Measurements from ENCODE around the gene QSOX1.

QSOX1 gene

DNA sequence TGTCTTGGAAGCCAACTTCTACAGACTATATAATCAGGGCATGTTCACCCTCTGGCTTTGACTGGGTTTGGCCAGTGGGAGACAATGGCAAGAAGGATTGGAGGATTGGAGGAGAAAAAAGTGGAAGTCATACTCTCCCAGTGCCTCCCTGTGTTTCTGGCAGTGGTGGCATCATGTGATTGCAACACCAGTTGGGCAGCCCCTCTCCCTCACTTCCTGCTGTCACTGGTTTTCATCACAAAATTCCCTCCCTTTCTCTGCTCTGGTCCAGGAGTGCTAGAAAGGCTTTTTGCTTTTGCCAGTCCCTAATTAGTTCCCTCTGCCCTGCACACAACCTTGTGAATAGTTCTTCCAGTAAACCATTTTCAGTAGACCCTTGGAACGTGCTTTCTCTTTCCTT, 3.7 kb upstream of the QSOX1 start:
- no peak for DNase-seq (ENCODE audit: extremely low read depth in 1 of 2, low read depth in 1 of 2)

GRCh38 chr1:180151508-180151907, 3.2 kb upstream of the QSOX1 start:
- no peak for DNase-seq (ENCODE audit: extremely low read depth in 1 of 2, low read depth in 1 of 2)

- no peak for DNase-seq (ENCODE audit: extremely low read depth in 1 of 2, low read depth in 1 of 2)
Measured at GRCh38 chr1:180152588-180152987, 2.1 kb upstream of the QSOX1 start.

DNA sequence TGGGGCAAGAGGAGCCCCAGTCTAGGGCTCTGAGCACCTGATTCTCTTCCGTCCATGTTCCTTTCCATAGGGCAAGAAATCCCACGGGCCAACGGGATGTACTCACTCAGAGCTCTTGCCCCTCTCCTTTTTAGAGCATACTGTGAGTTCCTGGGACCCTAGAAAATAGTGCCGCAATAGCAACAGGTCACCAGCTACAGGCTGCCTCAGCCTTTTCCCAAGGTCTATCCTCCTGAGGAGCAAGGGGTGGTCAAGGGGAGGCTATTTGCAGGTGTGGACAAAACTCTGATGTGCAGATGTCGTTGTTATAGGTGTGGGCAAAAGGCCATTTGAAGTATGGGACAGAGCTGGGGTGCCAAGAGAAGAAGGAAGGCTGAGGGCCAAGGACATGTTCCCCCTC, 1.6 kb upstream of the QSOX1 start:
- DNase-seq (ENCODE audit: extremely low read depth in 1 of 2, low read depth in 1 of 2) = no peak

GRCh38 chr1:180154003-180154324, 705 bp upstream of the QSOX1 start:
- DNase-seq (ENCODE audit: extremely low read depth in 1 of 2, low read depth in 1 of 2) = no peak

DNA sequence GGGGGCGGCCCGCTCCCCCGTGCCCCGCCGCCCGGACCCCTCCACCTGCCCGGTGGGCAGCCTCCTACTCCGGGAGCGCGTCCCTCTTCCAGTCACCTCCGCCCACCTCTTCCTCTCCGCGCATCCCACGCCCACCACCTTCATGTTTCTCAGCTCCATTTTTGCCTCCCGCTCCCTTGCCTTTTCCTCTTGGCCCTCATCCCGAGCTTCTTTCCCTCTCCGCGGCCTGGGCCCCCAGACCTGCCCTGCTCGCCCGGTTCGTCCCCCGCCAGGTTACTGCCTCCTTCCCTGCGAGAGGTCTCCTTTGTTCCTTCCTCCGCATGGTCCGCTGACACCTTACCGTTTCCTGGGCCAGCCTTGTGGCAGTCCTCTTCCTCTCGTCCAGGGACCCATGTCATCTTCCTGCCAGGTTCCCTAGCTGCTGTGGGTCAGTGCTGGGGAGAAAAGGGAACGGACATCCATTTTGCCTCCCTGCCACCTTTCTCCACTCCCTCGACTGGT, 563 bp downstream of the QSOX1 start:
- no peak for DNase-seq (ENCODE audit: extremely low read depth in 1 of 2, low read depth in 1 of 2)

DNA sequence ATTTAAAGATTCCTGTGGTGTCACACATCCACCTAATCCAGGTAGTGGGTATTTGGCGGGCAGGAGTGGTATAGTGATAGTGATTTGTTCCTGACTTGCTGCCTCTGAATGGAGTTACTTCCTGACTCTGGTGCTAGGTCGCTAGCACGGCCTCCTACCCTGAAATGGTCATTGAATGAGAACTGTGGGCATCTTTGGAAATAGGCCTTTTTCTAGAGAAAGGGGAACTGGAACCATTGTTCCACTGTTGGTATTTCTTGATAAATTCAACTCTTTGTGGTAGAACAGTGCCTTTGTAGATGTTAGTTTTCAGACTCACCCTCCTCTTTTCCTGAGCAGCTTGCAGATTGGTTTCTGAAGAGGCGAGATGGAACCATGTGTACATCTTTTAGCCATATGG, 1.5 kb downstream of the QSOX1 start:
- no peak for DNase-seq (ENCODE audit: extremely low read depth in 1 of 2, low read depth in 1 of 2)

GRCh38 chr1:180156631-180157091, 2.0 kb downstream of the QSOX1 start:
- no peak for DNase-seq (ENCODE audit: extremely low read depth in 1 of 2, low read depth in 1 of 2)

GRCh38 chr1:180157108-180157507, 2.4 kb downstream of the QSOX1 start:
- no peak for DNase-seq (ENCODE audit: extremely low read depth in 1 of 2, low read depth in 1 of 2)

DNA sequence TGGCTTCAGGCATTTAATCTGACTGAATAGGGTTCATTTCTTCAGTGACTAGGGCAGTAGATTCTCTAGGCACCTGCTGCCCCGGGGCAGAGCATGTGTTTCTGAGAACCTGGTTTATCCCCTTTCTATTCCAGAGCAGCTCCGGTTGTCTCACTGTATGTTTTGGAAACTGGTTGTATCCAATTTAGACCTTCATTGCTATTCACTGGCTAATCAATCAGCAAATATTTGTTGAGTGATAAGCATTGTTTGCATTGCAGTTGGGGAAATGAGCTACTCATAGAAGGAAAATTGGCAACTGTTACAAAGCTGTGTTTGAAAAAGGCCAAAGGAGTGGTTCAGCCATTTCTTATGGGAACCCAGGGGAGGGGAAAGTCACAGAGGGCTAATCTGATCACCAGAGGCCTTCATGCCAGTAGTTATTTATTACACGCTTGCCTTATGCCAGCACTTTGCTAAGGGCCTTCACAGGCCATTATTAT, 2.9 kb downstream of the QSOX1 start:
- DNase-seq (ENCODE audit: extremely low read depth in 1 of 2, low read depth in 1 of 2) = no peak

DNA sequence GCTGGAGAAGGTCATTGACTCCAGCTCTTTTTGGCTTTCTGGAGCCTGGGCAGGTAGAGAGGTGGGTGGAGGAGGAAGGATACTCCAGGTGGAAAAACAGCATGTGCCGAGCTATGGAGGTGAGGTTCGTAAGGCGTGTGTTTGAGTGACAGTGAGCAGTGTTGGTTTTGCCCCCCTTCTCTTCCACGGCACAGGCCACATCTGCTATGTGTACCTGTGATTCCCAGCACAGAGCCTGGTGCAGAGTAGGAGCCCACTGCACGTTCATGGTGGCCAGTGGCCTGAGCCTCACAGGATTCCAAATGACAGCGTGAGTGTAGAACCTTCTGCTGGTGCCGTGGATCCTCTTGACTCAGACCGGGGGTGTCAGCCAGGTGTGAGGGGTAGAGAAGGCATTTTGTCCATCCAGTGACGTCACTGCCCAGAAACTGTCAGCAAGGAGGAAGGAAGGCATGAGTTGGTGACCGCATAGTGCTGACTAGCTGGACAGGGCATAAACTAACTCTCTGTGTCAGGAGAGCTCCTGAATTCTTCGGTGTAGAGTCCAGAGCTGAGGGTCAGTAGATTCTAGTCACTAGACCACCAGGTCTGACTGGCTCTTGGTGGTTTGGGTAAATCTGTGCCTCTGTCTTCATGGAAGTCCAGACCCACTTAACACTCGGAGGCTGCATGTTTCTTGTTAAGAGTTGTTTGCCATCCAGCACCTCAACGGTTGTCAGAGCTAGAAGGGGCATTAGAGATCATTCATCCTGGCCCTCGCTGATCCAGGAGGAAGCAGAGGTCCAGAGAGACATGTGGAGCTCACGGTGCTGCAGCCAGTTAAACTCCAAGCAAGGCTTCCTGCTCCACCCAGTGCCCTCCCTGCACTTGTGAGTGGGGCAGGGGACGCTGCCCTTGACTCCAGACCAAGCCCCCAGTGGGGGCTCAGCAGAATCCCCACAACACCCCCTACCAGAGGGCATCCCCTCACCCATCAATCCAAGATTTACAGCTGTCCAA, 3.8 kb downstream of the QSOX1 start:
- DNase-seq (ENCODE audit: extremely low read depth in 1 of 2, low read depth in 1 of 2) = no peak

GRCh38 chr1:180160357-180160756, 5.7 kb downstream of the QSOX1 start:
- no peak for DNase-seq (ENCODE audit: extremely low read depth in 1 of 2, low read depth in 1 of 2)

- no peak for DNase-seq (ENCODE audit: extremely low read depth in 1 of 2, low read depth in 1 of 2)
Measured at GRCh38 chr1:180163041-180163440, 8.4 kb downstream of the QSOX1 start.

DNA sequence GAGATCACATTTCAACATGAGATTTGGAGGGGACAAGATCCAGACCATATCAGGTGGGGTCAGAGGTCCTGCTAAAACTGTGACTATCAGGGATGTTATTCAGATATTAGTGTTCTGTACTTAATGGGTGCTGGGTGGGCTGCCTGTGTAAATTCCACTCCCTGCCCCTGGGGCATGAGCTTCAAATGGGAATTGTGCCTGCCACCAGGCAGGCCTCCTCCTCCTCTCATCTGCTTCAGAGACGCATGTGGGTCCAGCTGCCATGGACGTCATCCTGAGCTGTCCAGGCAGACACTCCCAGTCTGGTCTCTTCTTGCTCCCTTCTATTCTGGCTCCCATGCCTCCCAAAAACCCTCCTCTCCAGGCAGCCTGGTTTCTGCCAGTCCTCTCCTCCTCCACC, 10.4 kb downstream of the QSOX1 start:
- DNase-seq (ENCODE audit: extremely low read depth in 1 of 2, low read depth in 1 of 2) = no peak

GRCh38 chr1:180165509-180166435, 11.1 kb downstream of the QSOX1 start:
- DNase-seq (ENCODE audit: extremely low read depth in 1 of 2, low read depth in 1 of 2) = no peak

DNA sequence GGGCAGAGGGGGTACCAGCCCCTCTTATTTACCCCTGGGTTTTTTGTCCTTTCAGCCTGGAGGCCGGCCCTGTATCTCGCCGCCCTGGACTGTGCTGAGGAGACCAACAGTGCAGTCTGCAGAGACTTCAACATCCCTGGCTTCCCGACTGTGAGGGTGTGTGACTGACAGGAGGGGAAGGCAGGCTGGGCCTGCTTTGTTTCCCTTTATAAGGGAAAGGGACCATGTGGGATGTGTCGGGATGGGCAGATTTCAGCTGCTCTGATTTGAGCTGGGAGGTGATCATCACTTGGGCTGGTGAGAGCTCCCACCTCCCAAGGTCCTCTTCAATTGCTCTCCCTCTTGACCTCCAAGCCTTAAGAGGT, 11.7 kb downstream of the QSOX1 start:
- no peak for DNase-seq (ENCODE audit: extremely low read depth in 1 of 2, low read depth in 1 of 2)

DNA sequence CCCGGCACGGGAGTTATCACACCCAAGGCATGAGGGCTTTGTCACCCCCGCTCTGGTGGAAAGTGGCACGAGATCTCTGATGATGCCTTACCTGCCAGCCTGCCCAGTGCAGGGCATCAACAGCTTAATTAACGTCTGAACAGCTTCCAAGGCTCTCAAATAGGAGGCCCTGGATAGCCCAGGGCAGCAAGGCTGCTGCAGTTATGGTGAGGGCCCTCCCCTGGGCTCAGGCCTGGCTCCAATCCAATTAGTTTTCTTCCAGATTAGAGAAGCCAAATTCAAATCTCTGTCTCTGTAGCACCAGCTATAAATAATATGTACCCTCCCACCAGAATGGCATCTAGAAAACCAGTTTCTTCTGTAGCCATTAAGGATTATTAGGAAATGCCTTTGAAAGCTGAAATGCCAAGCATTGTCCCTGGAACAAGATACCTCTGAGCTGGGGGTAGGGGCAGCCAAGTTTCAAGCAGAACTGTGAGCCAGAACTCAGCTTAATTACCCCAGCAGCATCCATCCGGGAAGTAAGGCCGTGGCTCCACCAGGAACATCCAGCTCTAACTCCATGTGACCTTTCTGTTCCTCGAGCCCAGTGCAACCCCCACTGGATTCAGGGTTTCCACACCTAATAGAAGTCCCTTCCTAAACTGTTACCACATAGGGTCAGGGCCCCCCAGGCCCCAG, 12.5 kb downstream of the QSOX1 start:
- no peak for DNase-seq (ENCODE audit: extremely low read depth in 1 of 2, low read depth in 1 of 2)

- no peak for DNase-seq (ENCODE audit: extremely low read depth in 1 of 2, low read depth in 1 of 2)
Measured at GRCh38 chr1:180167721-180168467, 13.2 kb downstream of the QSOX1 start.

GRCh38 chr1:180168786-180169639, 14.3 kb downstream of the QSOX1 start:
- DNase-seq (ENCODE audit: extremely low read depth in 1 of 2, low read depth in 1 of 2) = no peak

Measured in activated CD8-positive, alpha-beta memory T cell treated with anti-CD3 and anti-CD28 coated beads for 1 hour (primary cell).